Breast epithelium (tissue), 4 donors: ENCODE data around the gene GHRH. TPM values are rescaled to one million over a fixed set of nuclear protein-coding genes. Genes with fewer than 3 reads are reported as not detected.

Experiments
- DNase-seq, 2 donors: peaks; one replicate each; pipeline ENCODE4 v3.0.0-alpha.2; 2019; ENCODE audit warnings: low spot score in 2 of 2
- H3K27ac ChIP-seq, 2 donors: fragments of 200-600 bp; sonication (generic) in 1 of 2; one replicate each; pipeline ENCODE4 v1.5.1; 2016 to 2019; ENCODE audit warnings: mild to moderate bottlenecking in 1 of 2
- H3K27me3 ChIP-seq, 2 donors: fragments of 200-600 bp; sonication (generic) in 1 of 2; one replicate each; pipeline versions ENCODE4 v1.5.1 to v1.6.0; 2017 to 2019; ENCODE audit warnings: control low read depth in 1 of 2, mild to moderate bottlenecking in 1 of 2
- H3K36me3 ChIP-seq: fragments of 200-600 bp; one replicate; pipeline ENCODE4 v1.5.1; 2019
- H3K4me1 ChIP-seq, 2 donors: fragments of 200-600 bp; sonication (generic); one replicate each; pipeline ENCODE4 v1.5.1; 2016 to 2019; ENCODE audit warnings: control low read depth in 1 of 2
- H3K4me3 ChIP-seq, 3 donors: fragments of 200-600 bp; sonication (generic); 1 replicate in 2 of 3; 2 replicates in 1 of 3; pipeline ENCODE4 v1.5.1; 2016 to 2019; ENCODE audit warnings: mild to moderate bottlenecking in 3 of 3, moderate library complexity in 2 of 3
- H3K9me3 ChIP-seq, 2 donors: fragments of 200-600 bp; sonication (generic) in 1 of 2; one replicate each; pipeline ENCODE4 v1.5.1; 2016 to 2019; ENCODE audit warnings: control low read depth in 1 of 2
- POLR2A ChIP-seq: fragments of 450-650 bp; IDR thresholded peaks from one replicate; pipeline ENCODE4 v1.6.1; 2016; ENCODE audit warnings: antibody characterized with exemption, mild to moderate bottlenecking, moderate library complexity
- POLR2AphosphoS5 ChIP-seq, 3 donors: sonication (generic); formaldehyde crosslinking; IDR thresholded peaks; one replicate each; pipeline ENCODE4 v1.6.1; 2017; ENCODE audit warnings: antibody characterized with exemption in 3 of 3
- intact Hi-C: fragments of 100-400 bp; cut with DNase I; formaldehyde crosslinking; loops from one replicate; pipeline ENCODE4 v1.15.1; 2023; ENCODE audit warnings: low total_unique reads
- total RNA-seq, 3 donors: library from RNA; depleted of rRNA; stranded (reverse); fragments of >200 nt; gene quantifications; one replicate each; pipeline ENCODE4 v1.1.0, GENCODE V29; 2016
- TF ChIP-seq, protein P1 (sequence below), 3 donors: fragments of 450-650 bp; IDR thresholded peaks; one replicate each; pipeline ENCODE4 v1.5.1; 2016 to 2017; ENCODE audit warnings: antibody characterized with exemption in 3 of 3, mild to moderate bottlenecking in 3 of 3, moderate library complexity in 3 of 3

Gene GHRH
- total RNA-seq, 3 donors from 2014 or later: not detected

GRCh38 chr20:37249304-37249703 lies 12.3 kb downstream of the GHRH start:
- Histone ChIP-seq H3K9me3 (peaks cover 0 to 1% of the 10 kb centered on the region in 2 donors), H3K4me1 (no peaks in the 10 kb centered on the region), H3K27me3 (no peaks in the 10 kb centered on the region), H3K36me3 (no peaks in the 10 kb centered on the region), H3K27ac (no peak overlapping the region), H3K4me3 (no peak overlapping the region)
- DNase-seq: no peak
- TF ChIP-seq POLR2A (no peak), POLR2AphosphoS5 (IDR thresholded peaks at IDR 0.05) (no peak)
- TF ChIP-seq, protein P1, sequence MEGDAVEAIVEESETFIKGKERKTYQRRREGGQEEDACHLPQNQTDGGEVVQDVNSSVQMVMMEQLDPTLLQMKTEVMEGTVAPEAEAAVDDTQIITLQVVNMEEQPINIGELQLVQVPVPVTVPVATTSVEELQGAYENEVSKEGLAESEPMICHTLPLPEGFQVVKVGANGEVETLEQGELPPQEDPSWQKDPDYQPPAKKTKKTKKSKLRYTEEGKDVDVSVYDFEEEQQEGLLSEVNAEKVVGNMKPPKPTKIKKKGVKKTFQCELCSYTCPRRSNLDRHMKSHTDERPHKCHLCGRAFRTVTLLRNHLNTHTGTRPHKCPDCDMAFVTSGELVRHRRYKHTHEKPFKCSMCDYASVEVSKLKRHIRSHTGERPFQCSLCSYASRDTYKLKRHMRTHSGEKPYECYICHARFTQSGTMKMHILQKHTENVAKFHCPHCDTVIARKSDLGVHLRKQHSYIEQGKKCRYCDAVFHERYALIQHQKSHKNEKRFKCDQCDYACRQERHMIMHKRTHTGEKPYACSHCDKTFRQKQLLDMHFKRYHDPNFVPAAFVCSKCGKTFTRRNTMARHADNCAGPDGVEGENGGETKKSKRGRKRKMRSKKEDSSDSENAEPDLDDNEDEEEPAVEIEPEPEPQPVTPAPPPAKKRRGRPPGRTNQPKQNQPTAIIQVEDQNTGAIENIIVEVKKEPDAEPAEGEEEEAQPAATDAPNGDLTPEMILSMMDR (IDR thresholded peaks at IDR 0.05): no peak
- intact Hi-C loops: no loop called here

GRCh38 chr20:37247547-37247946 lies 14.1 kb downstream of the GHRH start:
- no peaks in the 10 kb centered on the region for H3K36me3 ChIP-seq
- peaks cover 0 to 8% of the 10 kb centered on the region in 2 donors for H3K4me1 ChIP-seq
- H3K27ac ChIP-seq: no peak overlapping the region
- no peak overlapping the region for H3K4me3 ChIP-seq
- no peak for DNase-seq
- TF ChIP-seq, protein P1 (IDR thresholded peaks at IDR 0.05): no peak
- TF ChIP-seq POLR2A (no peak), POLR2AphosphoS5 (IDR thresholded peaks at IDR 0.05) (no peak)
- H3K9me3 ChIP-seq: no peaks in the 10 kb centered on the region
- H3K27me3 ChIP-seq: no peaks in the 10 kb centered on the region
- intact Hi-C loops: no loop called here

- H3K27me3 ChIP-seq: no peaks in the 10 kb centered on the region
- intact Hi-C loops: no loop called here
- H3K27ac ChIP-seq: no peak overlapping the region
- H3K9me3 ChIP-seq: no peaks in the 10 kb centered on the region
- H3K4me1 ChIP-seq: peaks cover 0 to 8% of the 10 kb centered on the region in 2 donors
- H3K36me3 ChIP-seq: peaks cover under 1% of the 10 kb centered on the region
- DNase-seq: no peak
- TF ChIP-seq POLR2A: no peak
- TF ChIP-seq, protein P1 (IDR thresholded peaks at IDR 0.05): no peak
- no peak for TF ChIP-seq POLR2AphosphoS5 (IDR thresholded peaks at IDR 0.05)
- no peak overlapping the region for H3K4me3 ChIP-seq
These were observed 14.9 kb downstream of the GHRH start for GRCh38 chr20:37246736-37247135.

DNA sequence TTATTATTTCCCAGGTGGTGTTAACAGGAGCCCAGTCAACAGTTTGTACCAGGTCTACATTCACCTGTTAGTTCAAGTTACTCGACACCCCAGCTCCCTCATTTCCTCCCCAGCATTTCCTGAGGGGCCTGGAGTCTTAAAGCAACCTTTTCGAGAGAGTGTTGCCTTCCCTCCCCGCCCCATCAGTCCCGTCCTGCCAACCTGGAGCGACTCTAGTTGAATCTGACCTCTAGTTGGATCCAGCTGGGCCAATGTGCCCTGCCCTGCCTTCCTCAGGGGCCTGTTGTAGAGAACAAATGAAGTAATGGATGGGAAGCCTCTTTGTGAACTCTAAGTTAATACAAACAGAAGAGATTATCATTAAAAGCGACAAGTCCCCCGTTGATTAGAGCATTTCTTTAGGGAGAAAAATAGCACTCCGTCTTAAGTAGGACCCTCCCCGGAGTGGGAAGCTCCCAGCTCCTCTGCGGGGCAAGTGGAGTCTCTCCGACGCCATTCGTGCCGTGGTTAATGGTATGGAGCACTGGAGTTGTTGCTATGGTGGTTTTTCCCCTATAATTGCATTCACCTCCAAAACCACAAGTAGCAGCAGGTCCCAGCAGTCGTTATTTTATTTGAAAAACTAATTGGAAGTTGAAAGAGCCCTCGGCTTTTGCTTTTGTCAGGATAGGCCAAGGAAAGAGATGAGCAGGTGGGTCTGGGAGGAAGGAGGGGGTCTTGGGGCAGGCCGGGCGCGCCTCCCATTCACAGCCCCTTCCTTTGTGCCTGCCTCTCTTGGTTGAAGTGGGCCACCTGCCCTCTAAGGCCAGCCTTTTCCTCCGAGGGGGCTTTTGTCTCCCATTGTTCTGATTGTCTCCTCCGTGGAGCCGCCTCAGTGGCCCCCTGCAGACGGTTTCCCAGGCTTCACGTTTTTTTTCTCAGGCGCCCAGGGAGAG lies 16.1 kb downstream of the GHRH start:
- H3K4me3 ChIP-seq: no peak overlapping the region

DNA sequence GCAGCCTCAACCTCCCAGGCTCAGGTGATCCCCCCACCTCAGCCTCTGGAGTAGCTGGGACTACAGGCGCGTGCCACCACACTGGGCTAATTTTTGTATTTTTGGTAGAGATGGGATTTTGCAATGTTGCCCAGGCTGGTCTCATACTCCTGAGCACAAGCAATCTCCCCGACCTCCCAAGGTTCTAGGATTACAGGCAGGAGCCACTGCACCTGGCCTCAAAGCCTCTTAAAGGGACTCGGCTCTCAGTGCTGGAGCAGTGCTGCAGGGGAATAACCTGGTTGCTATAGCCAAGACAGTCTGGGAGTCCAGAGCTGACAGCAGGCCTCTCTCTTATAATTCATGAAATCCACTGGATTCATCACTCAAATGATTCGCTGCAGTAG lies 17.0 kb downstream of the GHRH start:
- Histone ChIP-seq H3K36me3 (peaks cover 5% of the 10 kb centered on the region), H3K27me3 (no peaks in the 10 kb centered on the region), H3K27ac (no peak overlapping the region), H3K4me3 (no peak overlapping the region), H3K4me1 (peaks cover 0 to 8% of the 10 kb centered on the region in 2 donors), H3K9me3 (no peaks in the 10 kb centered on the region)
- no peak for TF ChIP-seq POLR2A
- TF ChIP-seq, protein P1 (IDR thresholded peaks at IDR 0.05): no peak
- no peak for TF ChIP-seq POLR2AphosphoS5 (IDR thresholded peaks at IDR 0.05)
- DNase-seq: no peak
- intact Hi-C loops: no loop called here

More for the DNA sequence above, 16.1 kb downstream of the GHRH start:
- H3K27ac ChIP-seq: no peak overlapping the region
- no peak for TF ChIP-seq POLR2A
- TF ChIP-seq, protein P1 (IDR thresholded peaks at IDR 0.05): no peak
- no peak for TF ChIP-seq POLR2AphosphoS5 (IDR thresholded peaks at IDR 0.05)
- peaks cover 0 to 8% of the 10 kb centered on the region in 2 donors for H3K4me1 ChIP-seq
- no peaks in the 10 kb centered on the region for H3K9me3 ChIP-seq
- intact Hi-C loops: no loop called here
- no peak for DNase-seq
- H3K27me3 ChIP-seq: no peaks in the 10 kb centered on the region
- H3K36me3 ChIP-seq: peaks cover 5% of the 10 kb centered on the region
